ENCODE measurements around the gene CDK16.
A peak's percentile ranks its signal among the peaks of the same experiment; 100 is the strongest.

Gene CDK16

DNA sequence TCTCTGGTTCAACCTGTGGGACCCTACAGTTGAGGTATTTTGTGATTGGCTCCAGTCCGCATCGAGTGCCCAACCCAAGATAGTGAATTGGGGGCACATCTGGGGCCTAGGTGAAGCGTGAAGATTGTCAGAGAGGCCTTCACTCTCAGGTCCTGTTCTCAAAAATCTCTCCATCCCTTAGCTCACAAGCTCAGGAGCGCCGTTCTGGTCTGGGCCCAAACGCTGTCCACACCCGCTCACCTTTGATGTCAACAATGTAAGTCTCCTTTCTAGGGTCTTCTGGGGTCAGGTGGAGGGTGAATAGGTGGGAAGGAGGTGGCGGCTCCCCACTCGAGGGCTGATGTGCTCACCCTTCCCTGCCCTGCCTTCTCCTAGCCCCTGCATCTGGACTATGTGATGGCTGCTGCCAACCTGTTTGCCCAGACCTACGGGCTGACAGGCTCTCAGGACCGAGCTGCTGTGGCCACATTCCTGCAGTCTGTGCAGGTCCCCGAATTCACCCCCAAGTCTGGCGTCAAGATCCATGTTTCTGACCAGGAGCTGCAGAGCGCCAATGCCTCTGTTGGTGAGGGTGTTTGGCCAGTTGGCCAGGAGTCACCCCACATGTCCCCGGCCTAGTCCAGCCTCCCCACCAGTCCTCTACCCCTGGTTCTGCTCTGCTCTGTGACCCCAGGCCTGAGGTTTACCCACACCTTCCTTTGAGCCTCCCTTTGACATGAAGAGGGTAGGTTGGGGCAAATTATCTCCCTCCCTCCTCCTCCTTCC is 7.6 kb upstream of the CDK16 start:
- no peaks in the 10 kb centered on the region for H3K27me3 Mint-ChIP-seq (ENCODE audit: low read depth, poor library complexity)
- H3K9me3 Mint-ChIP-seq: no peaks in the 10 kb centered on the region
- no peak for DNase-seq
- peaks cover 87% of the 10 kb centered on the region for H3K36me3 Mint-ChIP-seq (ENCODE audit: low read depth)
- no peak overlapping the region for H3K4me3 Mint-ChIP-seq
- H3K27ac Mint-ChIP-seq: no peak overlapping the region
- H3K4me1 Mint-ChIP-seq: peaks cover 7% of the 10 kb centered on the region
- TF ChIP-seq, protein P1, sequence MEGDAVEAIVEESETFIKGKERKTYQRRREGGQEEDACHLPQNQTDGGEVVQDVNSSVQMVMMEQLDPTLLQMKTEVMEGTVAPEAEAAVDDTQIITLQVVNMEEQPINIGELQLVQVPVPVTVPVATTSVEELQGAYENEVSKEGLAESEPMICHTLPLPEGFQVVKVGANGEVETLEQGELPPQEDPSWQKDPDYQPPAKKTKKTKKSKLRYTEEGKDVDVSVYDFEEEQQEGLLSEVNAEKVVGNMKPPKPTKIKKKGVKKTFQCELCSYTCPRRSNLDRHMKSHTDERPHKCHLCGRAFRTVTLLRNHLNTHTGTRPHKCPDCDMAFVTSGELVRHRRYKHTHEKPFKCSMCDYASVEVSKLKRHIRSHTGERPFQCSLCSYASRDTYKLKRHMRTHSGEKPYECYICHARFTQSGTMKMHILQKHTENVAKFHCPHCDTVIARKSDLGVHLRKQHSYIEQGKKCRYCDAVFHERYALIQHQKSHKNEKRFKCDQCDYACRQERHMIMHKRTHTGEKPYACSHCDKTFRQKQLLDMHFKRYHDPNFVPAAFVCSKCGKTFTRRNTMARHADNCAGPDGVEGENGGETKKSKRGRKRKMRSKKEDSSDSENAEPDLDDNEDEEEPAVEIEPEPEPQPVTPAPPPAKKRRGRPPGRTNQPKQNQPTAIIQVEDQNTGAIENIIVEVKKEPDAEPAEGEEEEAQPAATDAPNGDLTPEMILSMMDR (IDR thresholded peaks at IDR 0.05): no peak

- Mint-ChIP-seq H3K36me3 (ENCODE audit: low read depth) (peaks cover 79% of the 10 kb centered on the region), H3K27ac (peak overlapping the region; percentile 2), H3K4me3 (no peak overlapping the region), H3K27me3 (ENCODE audit: low read depth, poor library complexity) (no peaks in the 10 kb centered on the region), H3K4me1 (peaks cover 24% of the 10 kb centered on the region), H3K9me3 (no peaks in the 10 kb centered on the region)
- no peak for DNase-seq
- TF ChIP-seq, protein P1 (IDR thresholded peaks at IDR 0.05): no peak
These were observed 5.8 kb upstream of the CDK16 start for GRCh38 chrX:47212381-47213293.

DNA sequence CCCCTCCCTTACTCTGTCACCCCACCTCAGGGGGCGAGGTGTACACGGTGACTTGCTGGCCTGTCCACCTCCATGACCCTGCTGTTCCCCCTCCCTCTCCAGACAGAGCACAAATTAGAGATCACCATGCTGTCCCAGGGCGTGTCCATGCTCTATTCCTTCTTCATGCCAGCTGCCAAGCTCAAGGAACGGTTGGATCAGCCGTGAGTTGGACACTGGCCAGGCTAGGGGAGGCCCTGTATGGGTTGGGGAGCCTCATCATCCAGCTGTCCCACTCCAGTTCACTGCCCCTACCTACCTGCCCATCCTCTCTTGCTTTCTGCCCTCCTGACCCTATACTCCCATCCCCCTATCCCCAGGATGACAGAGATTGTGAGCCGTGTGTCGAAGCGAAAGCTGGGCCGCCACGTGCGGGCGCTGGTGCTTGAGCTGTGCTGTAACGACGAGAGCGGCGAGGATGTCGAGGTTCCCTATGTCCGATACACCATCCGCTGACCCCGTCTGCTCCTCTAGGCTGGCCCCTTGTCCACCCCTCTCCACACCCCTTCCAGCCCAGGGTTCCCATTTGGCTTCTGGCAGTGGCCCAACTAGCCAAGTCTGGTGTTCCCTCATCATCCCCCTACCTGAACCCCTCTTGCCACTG is 3.9 kb upstream of the CDK16 start:
- TF ChIP-seq, protein P1 (IDR thresholded peaks at IDR 0.05): no peak
- DNase-seq: no peak
- Mint-ChIP-seq H3K4me3 (no peak overlapping the region), H3K4me1 (peaks cover 29% of the 10 kb centered on the region), H3K27ac (peak overlapping the region; percentile 85), H3K9me3 (no peaks in the 10 kb centered on the region), H3K27me3 (ENCODE audit: low read depth, poor library complexity) (no peaks in the 10 kb centered on the region), H3K36me3 (ENCODE audit: low read depth) (peaks cover 66% of the 10 kb centered on the region)

DNA sequence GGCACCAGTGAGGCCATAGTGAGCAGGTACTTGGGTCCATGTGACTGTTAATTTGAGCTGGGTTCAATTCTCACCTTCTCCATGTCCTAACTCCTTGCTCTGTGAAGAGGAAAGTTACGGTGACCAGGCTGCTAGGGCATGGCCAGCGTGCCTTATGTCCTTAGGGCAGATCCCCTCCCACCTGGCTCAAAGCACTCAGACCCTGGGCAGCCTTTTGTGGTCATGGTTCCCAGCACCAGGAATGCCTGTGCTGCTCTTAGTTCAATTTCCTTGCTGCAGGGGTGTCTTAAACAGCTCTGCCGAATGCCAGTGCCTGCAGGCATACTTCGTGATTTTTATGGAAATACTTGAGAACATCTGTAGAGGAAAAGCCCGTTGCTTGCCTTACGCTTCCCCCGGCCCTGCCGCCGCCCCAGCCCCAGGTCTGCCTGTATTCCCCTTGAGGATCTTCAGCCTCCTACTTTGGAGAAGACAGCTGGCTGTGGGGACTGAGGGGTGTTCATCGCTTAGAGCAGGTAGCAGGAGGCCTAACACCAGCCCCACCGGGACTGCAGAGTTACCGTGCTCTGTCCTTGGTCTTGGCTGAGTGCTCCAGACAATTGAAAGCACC is 3.1 kb upstream of the CDK16 start:
- Mint-ChIP-seq H3K4me1 (peaks cover 38% of the 10 kb centered on the region), H3K4me3 (no peak overlapping the region), H3K9me3 (no peaks in the 10 kb centered on the region), H3K27ac (peak overlapping the region; percentile 97), H3K36me3 (ENCODE audit: low read depth) (peaks cover 57% of the 10 kb centered on the region), H3K27me3 (ENCODE audit: low read depth, poor library complexity) (no peaks in the 10 kb centered on the region)
- TF ChIP-seq, protein P1 (IDR thresholded peaks at IDR 0.05): no peak
- no peak for DNase-seq

- TF ChIP-seq, protein P1 (IDR thresholded peaks at IDR 0.05): no peak
- H3K4me1 Mint-ChIP-seq: peaks cover 47% of the 10 kb centered on the region
- peak overlapping the region; percentile 95 for H3K4me3 Mint-ChIP-seq
- no peak for DNase-seq
- no peaks in the 10 kb centered on the region for H3K9me3 Mint-ChIP-seq
- peak overlapping the region; percentile 97 for H3K27ac Mint-ChIP-seq
- no peaks in the 10 kb centered on the region for H3K27me3 Mint-ChIP-seq (ENCODE audit: low read depth, poor library complexity)
- peaks cover 47% of the 10 kb centered on the region for H3K36me3 Mint-ChIP-seq (ENCODE audit: low read depth)
These were observed 2.0 kb upstream of the CDK16 start for GRCh38 chrX:47216393-47216925.

Measured in nephron progenitor cell (in vitro differentiated cells).